Gastrocnemius medialis (tissue), 4 donors: ENCODE data around the gene CCDC170. TPM values are rescaled to one million over a fixed set of nuclear protein-coding genes. Genes with fewer than 3 reads are reported as not detected.

ENCODE experiments used
- ATAC-seq, 2 donors: fragments of 150-250 bp; one replicate each; pipeline ENCODE4 v1.9.1; 2016
- DNase-seq, 2 donors: peaks; one replicate each; pipeline ENCODE4 v3.0.0-alpha.2; 2019
- H3K27ac ChIP-seq, 4 donors: fragments of 200-600 bp; sonication (generic); 1 replicate in 1 of 4; 2 replicates in 3 of 4; pipeline ENCODE4 v1.5.1; 2016 to 2018; ENCODE audit warnings: mild to moderate bottlenecking in 2 of 4, moderate library complexity in 1 of 4
- H3K27me3 ChIP-seq, 3 donors: fragments of 200-600 bp; sonication (generic) in 2 of 3; 1 replicate in 1 of 3; 2 replicates in 2 of 3; pipeline versions ENCODE4 v1.5.1 to v1.6.0; 2016 to 2019; ENCODE audit warnings: mild to moderate bottlenecking in 1 of 3, moderate library complexity in 1 of 3
- H3K36me3 ChIP-seq, 2 donors: fragments of 200-600 bp; sonication (generic) in 1 of 2; one replicate each; pipeline ENCODE4 v1.5.1; 2017 to 2018
- H3K4me1 ChIP-seq, 2 donors: fragments of 200-600 bp; sonication (generic) in 1 of 2; one replicate each; pipeline ENCODE4 v1.5.1; 2016 to 2017; ENCODE audit warnings: mild to moderate bottlenecking in 2 of 2
- H3K4me3 ChIP-seq, 4 donors: fragments of 200-600 bp; sonication (generic) in 3 of 4; 1 replicate in 1 of 4; 2 replicates in 3 of 4; pipeline ENCODE4 v1.5.1; 2016 to 2019; ENCODE audit warnings: mild to moderate bottlenecking in 2 of 4
- H3K9me3 ChIP-seq, 3 donors: fragments of 200-600 bp; sonication (generic) in 2 of 3; 1 replicate in 1 of 3; 2 replicates in 2 of 3; pipeline ENCODE4 v1.5.1; 2016 to 2019
- CTCF ChIP-seq, 5 experiments: fragments of 450-650 bp in 3 of 5; fragments of 200-600 bp in 2 of 5; sonication (generic) in 2 of 5; IDR thresholded peaks in 4 of 5; conservative IDR thresholded peaks in 1 of 5; 1 replicate in 4 of 5; 2 replicates in 1 of 5; pipeline ENCODE4 v1.5.1; 2016 to 2019; ENCODE audit warnings: antibody characterized with exemption in 5 of 5, mild to moderate bottlenecking in 3 of 5, moderate library complexity in 3 of 5
- POLR2A ChIP-seq, 2 donors: fragments of 450-650 bp; IDR thresholded peaks; one replicate each; pipeline ENCODE4 v1.6.1; 2017; ENCODE audit warnings: antibody characterized with exemption in 2 of 2, mild to moderate bottlenecking in 2 of 2, moderate library complexity in 2 of 2
- in situ Hi-C, 4 donors: fragments of 200-750 bp; cut with MboI; loops; one replicate each; pipeline versions ENCODE4 v1.15.0 to v1.8.0; 2017; ENCODE audit warnings: low sequenced_read_pairs in 4 of 4
- intact Hi-C: fragments of 100-400 bp; cut with DNase I; formaldehyde crosslinking; loops from one replicate; pipeline ENCODE4 v1.15.1; 2023; ENCODE audit warnings: low total_unique reads
- total RNA-seq, 4 donors: library from RNA; depleted of rRNA; stranded (reverse); fragments of >200 nt; gene quantifications; one replicate each; pipeline versions ENCODE4 v1.1.0 to v1.2.3, GENCODE V29; 2016

CCDC170 gene
- total RNA-seq, 4 donors from 2014 or later = 0.04 to 0.05 TPM; not detected in 2

- no peak for TF ChIP-seq POLR2A (IDR thresholded peaks at IDR 0.05)
- TF ChIP-seq CTCF (IDR thresholded peaks at IDR 0.05 in 4 of 5, conservative IDR thresholded peaks at IDR 0.05 in 1 of 5) = no peak
- peaks cover 0 to 7% (median 0%) of the 10 kb centered on the region in 3 donors for H3K9me3 ChIP-seq
- DNase-seq (no peak), ATAC-seq (no peak)
- no peak overlapping the region for H3K4me3 ChIP-seq
- no peaks in the 10 kb centered on the region for H3K27me3 ChIP-seq
- in situ Hi-C loops = no loop called here
- intact Hi-C loops = no loop called here
- H3K4me1 ChIP-seq = no peaks in the 10 kb centered on the region
- H3K36me3 ChIP-seq = no peaks in the 10 kb centered on the region
- H3K27ac ChIP-seq = no peak overlapping the region
Observed at GRCh38 chr6:151656392-151656791, 162.6 kb downstream of the CCDC170 start.

GRCh38 chr6:151658091-151658490 lies 164.3 kb downstream of the CCDC170 start:
- H3K4me1 ChIP-seq = no peaks in the 10 kb centered on the region
- in situ Hi-C loops (no loop called here), intact Hi-C loops (no loop called here)
- H3K27me3 ChIP-seq = no peaks in the 10 kb centered on the region
- peaks cover 0 to 7% (median 0%) of the 10 kb centered on the region in 3 donors for H3K9me3 ChIP-seq
- no peaks in the 10 kb centered on the region for H3K36me3 ChIP-seq
- no peak overlapping the region for H3K27ac ChIP-seq
- TF ChIP-seq POLR2A (IDR thresholded peaks at IDR 0.05) = no peak
- ATAC-seq (no peak), DNase-seq (no peak)
- H3K4me3 ChIP-seq = no peak overlapping the region

- ATAC-seq (no peak), DNase-seq (no peak)
- Histone ChIP-seq H3K4me3 (no peak overlapping the region), H3K9me3 (peaks cover 0 to 7% (median 0%) of the 10 kb centered on the region in 3 donors), H3K27ac (no peak overlapping the region), H3K27me3 (no peaks in the 10 kb centered on the region), H3K4me1 (no peaks in the 10 kb centered on the region), H3K36me3 (no peaks in the 10 kb centered on the region)
- in situ Hi-C loops (no loop called here), intact Hi-C loops (no loop called here)
- TF ChIP-seq CTCF (IDR thresholded peaks at IDR 0.05 in 4 of 5, conservative IDR thresholded peaks at IDR 0.05 in 1 of 5) (no peak), POLR2A (IDR thresholded peaks at IDR 0.05) (no peak)
Observed at GRCh38 chr6:151659212-151659611, 165.4 kb downstream of the CCDC170 start.

- Histone ChIP-seq H3K27me3 (no peaks in the 10 kb centered on the region), H3K27ac (no peak overlapping the region), H3K4me1 (no peaks in the 10 kb centered on the region), H3K4me3 (no peak overlapping the region), H3K36me3 (no peaks in the 10 kb centered on the region), H3K9me3 (no peaks in the 10 kb centered on the region)
- no peak for DNase-seq
- no peak for ATAC-seq
- TF ChIP-seq POLR2A (IDR thresholded peaks at IDR 0.05) = no peak
- intact Hi-C loops (no loop called here), in situ Hi-C loops (no loop called here)
Observed at GRCh38 chr6:151661509-151661908, 167.7 kb downstream of the CCDC170 start.

GRCh38 chr6:151661928-151662327 lies 168.1 kb downstream of the CCDC170 start:
- Histone ChIP-seq H3K4me1 (no peaks in the 10 kb centered on the region), H3K36me3 (no peaks in the 10 kb centered on the region), H3K27me3 (no peaks in the 10 kb centered on the region), H3K4me3 (no peak overlapping the region), H3K27ac (no peak overlapping the region), H3K9me3 (no peaks in the 10 kb centered on the region)
- in situ Hi-C loops (no loop called here), intact Hi-C loops (no loop called here)
- TF ChIP-seq CTCF (IDR thresholded peaks at IDR 0.05 in 4 of 5, conservative IDR thresholded peaks at IDR 0.05 in 1 of 5) (no peak), POLR2A (IDR thresholded peaks at IDR 0.05) (no peak)
- ATAC-seq (no peak), DNase-seq (no peak)

- Histone ChIP-seq H3K27me3 (no peaks in the 10 kb centered on the region), H3K4me3 (no peak overlapping the region), H3K27ac (no peak overlapping the region), H3K4me1 (no peaks in the 10 kb centered on the region), H3K9me3 (no peaks in the 10 kb centered on the region), H3K36me3 (no peaks in the 10 kb centered on the region)
- DNase-seq (no peak), ATAC-seq (no peak)
- in situ Hi-C loops = no loop called here
- intact Hi-C loops = no loop called here
- TF ChIP-seq CTCF (IDR thresholded peaks at IDR 0.05 in 4 of 5, conservative IDR thresholded peaks at IDR 0.05 in 1 of 5) (no peak), POLR2A (IDR thresholded peaks at IDR 0.05) (no peak)
Observed at GRCh38 chr6:151663559-151663958, 169.7 kb downstream of the CCDC170 start.
